ENCODE results near the gene NSMCE4A.
"Not testable (repeated sequence)": the region's sequence is repeated elsewhere in the genome, so short reads cannot be mapped to it uniquely, and the experiment has no call there.

The NSMCE4A gene

DNA sequence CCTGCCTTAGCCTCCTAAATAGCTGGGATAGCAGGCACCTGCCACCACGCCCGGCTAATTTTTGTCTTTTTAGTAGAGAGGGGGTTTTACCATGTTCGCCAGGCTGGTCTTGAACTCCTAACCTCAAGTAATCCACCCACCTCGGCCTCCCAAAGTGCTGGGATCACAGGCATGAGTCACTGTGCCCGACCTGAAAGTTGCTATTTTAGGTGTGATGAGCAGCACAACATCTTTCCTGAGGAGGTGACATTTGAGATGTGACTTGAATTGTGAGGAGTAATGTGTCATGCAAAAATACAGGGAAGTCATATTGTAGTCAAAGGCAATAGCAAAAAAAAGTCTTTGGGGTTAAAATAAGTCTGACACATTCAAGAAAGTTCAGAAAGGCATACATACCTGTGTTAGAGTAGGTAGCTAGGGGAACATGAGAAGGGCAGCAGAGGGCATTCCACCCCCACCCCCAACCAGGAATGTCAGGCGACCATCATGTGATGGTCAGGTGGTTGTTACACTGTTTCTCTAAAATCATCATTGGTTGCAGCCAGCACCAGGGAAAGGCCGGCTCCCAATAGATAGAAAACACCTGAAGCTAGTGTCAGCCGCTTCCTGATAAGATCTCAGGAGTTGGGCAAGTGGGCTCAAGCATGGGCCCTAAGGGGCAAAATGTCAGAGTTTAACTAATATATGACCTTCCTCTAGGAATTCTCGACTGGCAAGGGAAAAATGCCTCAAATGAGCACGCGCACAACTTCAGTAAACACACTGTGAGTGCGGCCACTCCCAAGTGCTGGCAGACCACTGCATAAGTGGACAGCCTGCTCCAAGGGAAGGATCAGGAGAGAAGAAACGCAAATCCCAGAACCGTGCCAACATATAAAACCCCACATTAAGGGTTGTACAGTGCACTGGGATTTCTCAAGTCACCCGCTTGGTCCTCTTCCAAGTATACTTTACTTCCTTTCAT is 13.6 kb upstream of the NSMCE4A start, which contains the start of gene TACC2:
Gene TACC2, plus strand, starts transcription at position 803 of the 964 bp plus-strand sequence. CDS start 32,819 bp downstream, outside the sequence.
- no peak for DNase-seq

DNA sequence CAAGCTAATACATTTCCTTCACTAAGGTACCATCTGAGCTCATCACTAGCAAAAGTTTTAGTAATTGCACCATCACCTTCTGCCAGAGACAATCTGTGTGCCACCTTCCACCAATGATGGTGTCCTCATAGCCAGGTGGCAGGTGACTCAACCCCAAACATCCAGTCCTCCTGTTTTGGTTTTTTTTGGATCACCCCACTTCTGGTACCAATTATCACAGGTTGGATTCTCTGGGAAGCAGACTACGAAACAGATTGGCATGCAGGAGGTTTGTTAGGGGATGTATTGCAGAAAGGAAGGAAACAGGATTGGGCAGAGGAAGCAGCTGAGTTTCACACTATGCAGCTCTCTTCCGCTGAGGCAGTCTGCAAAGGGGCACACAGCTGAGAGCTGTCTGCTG is 9.4 kb upstream of the NSMCE4A start:
- no peak for DNase-seq

DNA sequence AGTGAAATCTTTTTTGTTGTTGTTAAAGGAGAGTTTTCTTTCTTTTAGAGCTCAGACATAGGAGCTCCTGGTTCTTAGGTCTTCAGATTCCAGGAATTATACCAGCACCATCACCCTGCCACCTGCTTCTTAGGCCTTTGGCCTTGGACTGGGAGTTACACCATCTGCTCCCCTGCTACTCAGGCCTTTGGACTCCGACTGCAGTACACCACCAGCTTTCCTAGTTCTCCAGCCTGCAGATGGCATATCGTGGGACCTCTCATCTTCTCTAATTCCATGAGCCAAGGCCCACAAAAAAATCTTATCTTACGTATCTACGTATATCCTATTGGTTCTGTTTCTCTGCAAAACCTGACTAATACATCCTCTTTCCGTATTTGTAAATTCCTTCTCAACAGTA is 8.8 kb upstream of the NSMCE4A start:
- DNase-seq: no peak

DNA sequence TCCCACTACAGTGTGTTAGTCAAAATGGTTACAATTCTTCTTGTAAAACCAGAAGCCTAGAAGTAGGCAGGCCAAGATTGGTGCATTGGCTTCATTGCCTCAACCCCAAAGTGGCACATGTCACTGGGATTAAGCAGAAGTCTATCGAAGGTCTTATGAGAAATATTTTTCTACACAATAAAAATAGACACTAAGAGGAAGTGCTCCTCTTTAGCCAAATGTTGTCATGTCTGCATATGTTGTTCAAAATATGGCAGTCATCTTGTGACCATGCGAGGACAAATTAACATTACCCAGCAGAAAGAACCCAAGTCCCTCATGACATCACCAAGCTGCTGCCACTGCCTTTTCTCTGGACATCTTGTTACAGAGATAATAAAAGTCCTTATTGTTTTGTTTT is 6.3 kb upstream of the NSMCE4A start:
- no peak for DNase-seq

DNA sequence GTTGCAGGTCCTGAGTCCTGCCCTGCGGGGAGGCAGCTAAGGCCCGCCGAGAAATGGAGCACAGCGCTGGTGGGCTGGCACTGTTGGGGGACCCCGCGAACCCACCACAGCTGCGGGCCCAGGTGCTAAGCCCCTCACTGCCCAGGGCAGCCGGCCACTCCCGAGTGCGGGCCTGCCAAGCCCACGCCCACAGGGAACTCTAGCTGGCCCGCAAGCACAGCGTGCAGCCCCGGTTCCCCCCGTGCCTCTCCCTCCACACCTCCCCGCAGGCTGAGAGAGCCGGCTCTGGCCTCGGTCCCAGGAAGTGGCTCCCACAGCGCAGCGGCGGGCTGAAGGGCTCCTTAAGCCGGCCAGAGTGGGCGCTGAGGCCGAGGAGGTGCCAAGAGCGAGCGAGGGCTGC is 3.5 kb upstream of the NSMCE4A start:
- no peak for DNase-seq

DNA sequence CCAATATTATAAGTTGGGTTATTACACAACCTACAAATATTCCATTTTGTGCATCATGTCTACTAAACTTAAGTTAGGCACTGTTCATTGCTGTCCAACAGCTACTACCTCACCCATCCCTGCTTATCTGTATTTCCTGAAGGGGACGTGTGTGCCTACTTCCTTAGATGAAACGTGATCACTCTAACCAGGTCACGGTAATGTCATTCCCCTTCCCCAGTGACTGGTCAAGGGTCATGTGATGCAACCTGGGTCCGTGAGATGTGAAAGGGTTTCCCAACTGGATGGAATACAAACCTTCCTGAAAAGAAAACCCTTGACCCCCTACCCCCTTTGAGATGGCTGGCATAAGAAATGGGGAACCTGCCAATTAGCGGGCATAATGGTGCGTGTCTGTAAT is 1.6 kb upstream of the NSMCE4A start:
- no peak for DNase-seq

DNA sequence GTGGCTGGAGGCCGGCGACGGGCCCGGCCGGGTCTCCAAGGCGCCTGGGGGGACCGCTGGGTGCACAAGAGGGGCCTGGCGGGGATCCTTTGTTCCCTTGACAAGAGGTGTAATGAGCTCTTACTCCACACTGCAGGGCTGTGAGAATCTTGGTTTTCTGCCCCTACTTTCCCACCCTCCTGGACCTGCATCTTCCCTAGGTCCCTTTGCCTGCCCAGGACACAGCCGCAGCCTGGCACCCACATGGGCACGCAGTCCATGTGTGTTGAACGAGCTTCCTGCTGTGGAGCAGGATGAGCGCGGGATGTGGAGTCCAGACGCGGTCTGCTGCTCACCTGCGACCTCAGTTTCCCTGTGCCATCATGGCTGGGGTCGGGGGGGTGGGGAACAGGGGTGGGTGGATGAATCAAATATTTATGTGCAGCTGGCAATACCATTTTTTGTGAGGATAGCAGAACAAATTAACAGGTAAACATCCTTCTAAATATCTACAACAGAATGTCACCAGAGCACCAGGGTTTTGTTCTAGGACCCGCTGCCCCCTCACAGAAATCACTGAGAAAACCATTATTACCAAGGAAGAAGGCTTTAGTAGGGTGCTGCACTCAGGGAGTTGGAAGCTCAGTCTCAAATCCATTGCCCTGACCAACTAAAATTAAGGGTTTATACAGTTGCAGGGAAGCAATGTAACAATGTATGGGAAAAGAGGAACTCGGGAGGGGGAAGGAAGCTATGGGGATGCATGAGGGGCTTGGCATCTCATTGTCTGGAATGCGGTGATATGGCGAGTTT is 474 bp upstream of the NSMCE4A start:
- DNase-seq: no peak

DNA sequence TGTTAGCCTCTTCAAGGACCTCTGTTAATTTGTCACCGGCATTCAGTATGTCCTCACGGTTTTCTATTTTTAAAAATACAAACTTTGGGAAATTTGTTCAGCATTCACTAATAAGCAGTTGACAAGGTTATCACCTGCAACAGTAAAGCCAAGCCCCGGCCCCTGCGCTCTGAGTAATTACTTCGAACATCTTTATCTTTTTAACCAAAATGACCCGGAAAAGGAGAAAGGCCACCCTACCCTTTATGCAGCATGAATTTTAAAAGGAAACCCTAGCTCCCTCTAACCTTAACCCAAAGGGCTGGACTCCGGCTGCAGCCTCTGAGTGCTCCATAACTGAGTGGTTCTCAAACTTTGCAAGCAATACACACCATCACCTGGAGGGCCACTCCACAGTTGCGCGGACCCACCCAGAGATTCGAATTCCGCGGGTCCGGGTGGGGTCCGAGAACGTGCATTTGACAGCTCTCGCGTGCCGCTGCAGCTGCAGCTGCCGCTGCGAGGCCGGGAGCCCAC is 940 bp downstream of the NSMCE4A start:
- no peak for DNase-seq

DNA sequence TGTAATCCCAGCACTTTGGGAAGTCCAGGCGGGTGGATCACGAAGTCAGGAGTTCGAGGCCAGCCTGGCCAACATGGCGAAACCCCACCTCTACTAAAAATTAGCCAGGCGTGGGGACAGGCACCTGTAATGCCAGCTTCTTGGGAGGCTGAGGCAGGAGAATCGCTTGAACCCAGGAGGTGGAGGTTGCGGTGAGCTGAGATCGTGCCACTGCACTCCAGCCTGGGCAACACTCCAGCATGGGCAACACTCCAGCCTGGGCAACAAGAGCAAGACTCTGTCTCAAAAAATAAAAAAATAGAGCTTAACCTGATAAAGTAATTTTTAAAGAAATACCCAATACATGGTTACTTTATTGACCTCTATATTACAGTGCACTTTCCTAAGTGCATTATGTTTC is 5.9 kb downstream of the NSMCE4A start:
- DNase-seq: not testable (repeated sequence)

DNA sequence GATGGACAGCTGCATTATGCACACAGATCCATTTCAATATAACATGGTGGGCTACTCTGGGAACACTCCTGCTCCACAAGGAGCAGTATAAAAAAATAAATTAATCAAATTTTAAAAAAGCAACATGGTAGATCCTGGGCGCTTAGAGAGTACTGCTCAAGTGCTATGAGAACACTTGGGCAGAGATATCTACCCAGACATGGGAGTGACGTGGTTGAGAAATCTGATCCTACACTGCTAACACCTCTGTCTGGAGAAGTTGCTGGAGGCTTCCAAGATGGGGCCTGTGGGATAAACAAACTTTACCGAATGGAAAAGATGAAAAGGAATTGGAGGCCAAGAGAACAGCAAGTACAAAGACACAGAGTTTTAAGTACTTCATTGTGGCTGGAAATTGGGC is 9.0 kb downstream of the NSMCE4A start:
- DNase-seq: no peak

DNA sequence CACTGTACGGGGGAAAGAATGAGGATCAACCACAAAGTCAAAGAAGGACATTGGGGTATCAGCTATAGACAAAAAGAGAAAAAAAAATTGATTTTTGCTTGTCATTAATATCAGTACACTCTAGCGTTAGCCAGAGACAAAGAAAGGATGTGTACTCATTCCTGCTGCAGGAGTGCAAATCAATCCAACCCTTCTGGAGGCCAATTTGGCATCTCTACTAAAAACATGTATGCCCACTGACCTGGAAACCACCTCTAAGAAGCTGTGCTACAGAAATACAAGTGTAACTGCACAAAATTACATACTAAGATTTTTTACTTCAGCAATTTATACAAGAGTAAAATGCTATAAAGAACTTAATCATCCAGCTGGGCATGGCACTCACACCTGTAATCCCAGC is 13.6 kb downstream of the NSMCE4A start:
- no peak for DNase-seq

DNA sequence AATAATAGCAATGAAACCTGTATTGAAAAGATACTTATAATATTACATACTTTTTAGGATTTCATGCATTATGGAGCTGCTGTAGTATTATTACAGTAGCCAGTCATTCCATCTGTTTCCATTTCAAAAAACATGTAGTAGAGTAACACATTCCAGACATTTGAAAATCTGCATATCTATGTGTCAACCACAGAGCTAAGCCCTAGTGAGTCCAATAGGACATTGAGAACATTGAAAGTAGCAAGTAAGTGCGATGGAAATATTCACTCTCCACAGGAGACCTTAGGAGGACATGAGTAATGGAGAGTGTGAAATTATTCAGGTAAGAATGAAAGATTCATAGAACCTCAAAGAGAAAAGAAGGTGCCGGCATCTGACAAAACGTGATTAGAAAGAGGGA is 15.3 kb downstream of the NSMCE4A start:
- no peak for DNase-seq

DNA sequence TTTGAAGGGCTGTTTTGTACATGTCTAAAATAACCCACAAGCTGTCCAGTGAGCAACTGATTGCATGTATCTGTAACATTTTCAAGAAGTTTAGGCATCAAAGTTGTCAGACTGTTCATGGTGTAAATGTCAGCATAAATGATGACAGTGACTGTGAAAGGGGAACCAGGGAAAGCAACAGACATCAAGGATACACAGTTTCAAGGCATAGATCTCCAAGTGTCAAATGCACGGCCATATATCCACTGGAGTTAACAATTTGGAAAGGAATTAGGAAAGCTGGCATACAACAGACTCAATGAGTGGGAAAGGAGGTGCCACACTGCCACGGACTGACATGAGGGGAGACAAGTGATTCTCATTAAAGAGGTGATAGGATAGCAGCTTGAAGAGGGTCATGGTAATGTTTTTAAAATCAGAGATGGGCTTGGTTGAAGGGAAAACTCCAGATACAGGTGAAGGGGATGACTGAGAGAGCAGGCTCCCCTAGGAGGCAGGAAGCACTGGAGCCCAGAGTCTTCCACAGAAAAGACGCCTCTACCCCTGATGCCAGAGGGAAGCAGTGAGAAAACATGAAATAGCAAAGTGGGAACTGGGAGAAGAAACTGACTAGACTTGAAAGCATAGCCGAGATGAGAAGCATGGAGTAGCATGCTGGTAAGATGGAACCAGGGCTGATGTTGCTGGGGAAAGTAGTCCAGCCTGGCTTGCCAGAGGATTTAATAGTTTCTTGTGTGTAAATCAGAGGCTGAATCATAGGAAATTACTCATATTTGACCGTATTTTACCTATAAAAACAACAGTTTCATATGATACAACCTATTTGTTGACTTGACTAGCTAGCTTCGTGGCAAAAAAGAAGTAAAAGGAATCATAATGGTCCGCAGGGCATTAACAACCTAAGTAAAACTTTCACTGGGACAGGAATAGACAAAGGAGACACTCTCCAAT is 18.6 kb downstream of the NSMCE4A start:
- DNase-seq: no peak

DNA sequence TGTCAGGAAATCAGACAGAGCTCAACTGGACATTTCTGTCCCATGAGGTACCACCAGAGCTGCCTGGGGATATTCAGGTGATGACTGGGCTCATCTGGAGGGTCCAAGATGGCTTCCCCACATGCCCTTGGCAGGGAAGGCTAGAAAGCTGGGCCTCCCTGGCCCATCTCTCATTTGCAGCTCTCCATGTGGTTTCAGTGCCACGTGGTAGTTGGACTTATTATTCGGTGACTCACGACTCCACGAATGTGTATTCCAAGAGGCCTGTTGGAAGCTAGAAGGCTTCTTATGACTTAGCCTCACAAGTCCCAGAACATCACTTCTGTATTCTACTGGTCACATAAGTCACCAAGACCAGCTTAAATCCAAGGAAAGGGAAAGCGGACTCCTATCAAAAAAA is 22.8 kb downstream of the NSMCE4A start:
- no peak for DNase-seq

DNA sequence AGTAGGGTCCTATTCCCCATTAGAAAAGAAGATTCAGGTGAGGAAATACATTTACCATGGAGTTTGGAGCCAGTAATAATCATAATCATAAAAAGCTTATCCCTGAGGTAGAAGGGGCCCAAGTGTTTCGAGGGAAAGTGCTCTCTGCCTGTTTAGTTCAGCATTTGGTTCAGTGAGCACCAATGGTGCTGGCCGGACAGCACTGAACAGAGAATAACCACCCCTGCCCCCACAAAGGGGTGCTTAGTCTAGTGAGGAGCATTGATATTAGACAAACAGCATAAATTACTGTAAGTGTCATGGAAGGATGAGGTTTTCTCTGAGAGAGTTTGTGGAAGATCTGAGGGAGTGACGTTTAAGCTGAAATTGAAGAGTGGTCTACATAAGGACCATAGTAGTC is 25.6 kb downstream of the NSMCE4A start:
- DNase-seq: no peak

DNA sequence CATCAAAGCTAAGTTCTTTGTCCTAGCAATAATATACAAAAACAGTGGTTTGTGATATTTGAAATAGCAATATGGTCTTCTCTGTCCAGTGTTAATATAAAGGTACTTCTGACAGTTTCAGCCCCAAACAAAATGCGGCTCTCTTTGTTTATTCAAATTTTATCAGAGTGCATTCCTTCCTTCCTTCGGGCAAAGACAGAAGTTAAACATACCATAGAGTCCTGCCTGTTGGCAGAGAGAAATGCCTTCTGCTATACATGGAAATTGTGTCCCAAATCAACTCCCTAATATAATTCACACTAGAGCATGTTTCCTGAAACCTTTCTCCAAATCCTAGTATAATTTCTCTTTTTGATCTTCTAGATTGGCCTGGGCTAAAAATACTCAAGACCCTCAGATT is 26.0 kb downstream of the NSMCE4A start:
- DNase-seq: no peak

DNA sequence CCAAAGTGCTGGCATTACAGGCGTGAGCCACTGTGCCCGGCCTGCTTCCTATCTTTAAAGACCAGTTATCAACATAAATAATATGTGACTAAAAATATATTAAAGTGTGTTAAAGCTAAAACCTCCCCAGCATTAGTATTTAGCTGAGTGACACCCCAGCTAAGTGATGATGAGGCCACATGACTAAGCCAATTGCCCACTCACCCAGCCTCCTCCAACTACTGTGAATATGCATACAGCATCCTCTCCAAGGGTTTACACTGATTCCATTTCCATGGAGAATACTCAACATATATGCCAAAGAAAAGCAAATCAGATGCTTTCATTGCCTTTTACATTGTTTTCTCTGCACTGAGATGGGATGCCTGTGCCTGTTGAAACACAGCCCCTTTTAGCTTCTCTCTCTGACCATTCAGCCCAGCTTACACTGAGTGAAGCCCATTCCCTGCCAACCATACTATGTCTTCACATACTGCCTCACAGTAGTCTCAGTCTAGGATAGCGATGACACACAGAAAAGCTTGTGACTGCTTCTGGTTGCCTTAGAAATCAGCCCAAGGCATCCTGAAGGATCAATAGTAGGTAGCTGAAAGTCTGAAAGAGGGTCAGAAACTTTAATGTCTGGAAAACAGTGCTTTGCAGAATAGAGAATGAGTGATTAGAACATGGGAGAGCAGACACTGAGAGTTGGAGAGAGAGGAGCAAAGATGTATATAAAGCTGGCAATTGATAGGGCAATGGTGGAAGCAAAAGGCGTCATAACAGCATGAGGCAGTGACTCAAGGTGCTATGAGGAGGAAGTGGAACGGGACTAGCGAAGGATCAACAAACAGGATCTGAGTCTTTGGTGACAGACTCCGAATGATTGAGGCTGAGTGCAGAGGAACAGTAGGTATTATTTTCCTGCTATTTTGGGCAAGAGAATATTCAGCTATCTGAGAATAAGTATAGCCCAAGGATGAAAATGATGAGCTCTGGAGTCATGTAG is 27.4 kb downstream of the NSMCE4A start:
- no peak for DNase-seq

DNA sequence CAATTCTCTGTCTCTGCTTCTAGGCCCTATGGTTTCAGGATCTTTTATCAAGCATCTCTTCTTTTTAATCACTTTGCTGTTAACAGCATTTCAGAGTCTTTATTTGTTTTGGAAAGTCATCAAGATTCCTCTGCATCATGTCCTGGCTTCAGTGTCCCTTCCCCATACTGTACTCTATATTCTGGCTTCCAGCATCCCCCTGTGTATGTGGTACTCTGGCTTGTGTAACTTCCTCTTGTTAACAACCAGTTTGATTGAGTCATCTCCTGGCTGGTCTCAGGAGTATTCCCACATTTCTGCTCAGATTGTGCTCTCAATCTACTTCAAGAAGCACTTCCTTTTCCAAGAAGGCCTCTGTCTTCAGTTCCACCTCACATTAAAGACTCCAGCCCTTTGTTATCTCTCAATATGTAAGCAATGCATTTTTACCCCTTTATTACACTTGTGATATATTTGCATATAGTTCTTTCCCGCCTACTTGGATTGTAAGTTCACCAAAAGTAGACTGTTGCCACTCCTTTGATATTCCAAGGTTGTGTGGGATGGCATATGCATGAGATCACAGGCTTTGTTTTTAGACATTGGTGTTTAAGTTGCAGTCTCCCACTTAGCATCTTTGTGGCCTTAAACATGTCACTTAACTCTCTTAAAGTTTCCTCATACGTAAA is 32.1 kb downstream of the NSMCE4A start:
- no peak for DNase-seq

DNA sequence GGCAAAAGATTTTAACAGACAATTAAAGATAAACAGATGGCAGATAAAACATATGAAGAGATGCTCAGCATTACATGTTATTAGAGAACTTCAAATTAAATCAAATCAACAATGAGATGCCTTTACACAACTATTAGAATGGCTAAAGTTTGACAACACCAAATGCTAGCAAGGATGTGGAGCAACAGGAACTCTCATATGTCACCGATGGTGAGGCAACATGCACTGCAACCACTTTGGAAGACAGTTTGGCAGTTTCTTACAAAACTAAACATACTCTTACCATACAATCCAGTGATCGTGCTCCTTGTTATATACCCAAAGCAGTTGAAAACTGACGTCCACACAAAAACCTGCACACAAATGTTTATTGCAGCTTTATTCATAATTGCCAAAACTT is 33.5 kb downstream of the NSMCE4A start:
- DNase-seq: no peak

DNA sequence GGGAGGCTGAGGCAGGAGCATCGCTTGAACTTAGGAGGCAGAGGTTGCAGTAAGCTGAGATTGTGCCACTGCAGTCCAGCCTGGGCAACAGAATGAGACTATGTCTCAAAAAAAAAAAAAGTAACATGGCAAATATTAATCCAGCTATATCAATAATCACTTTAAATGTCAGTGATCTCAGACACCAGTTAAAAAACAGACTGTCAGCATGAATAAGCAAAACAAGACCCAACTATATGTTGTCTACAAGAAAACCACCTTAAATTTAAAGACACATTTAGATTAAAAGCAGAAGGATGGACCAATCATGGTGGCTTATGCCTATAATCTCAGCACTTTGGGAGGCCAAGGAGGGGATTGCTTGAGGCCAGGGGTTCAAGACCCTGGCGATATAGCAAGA is 38.7 kb downstream of the NSMCE4A start:
- no peak for DNase-seq

DNA sequence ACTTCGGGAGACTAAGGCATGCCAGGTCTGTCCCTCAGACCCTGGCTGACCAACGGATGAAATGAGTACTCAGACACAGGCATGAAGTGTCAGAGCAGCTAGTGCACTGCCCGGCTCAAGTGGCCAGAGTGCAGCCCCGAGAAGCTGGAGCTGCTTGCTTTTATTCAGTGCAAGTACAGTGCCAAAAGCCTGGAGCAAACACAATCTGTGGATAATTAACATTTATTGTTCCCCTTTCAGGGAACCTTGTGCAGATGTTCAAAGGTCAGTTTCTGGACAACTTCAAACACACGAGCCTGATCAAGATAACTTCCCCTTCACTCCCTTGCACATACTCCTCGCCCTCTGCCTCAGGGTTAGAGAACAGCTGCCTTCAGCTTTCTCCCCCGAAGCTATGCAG is 39.3 kb downstream of the NSMCE4A start:
- DNase-seq: no peak
